ENCODE measurements around the gene CORO6.

CORO6 gene

DNA sequence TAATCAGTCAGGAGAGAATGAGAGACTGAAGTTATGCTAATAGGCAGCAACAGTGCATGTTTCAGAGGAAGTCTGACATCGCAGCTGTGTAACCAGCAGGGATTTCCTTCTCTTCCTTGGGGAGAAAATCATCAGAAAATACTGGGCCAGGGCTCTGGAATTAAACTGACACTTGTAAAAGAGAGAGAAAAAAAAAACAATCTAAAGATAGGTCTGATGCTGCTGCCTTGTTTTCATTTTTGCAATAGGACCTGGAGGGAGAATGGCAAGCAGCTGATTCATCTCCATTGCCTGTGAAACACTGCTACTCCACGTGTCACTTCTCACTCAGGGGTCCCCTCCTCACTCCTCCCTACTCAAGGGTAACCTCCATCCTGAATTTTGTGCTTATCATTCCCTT, 17.7 kb upstream of the CORO6 start:
- in situ Hi-C loops (cut with MboI; ENCODE audit: low sequenced_read_pairs) = loop anchor here (25.0 kb wide), 2 partner anchors 147 to 447 kb away; no protein-coding TSS in a partner anchor

DNA sequence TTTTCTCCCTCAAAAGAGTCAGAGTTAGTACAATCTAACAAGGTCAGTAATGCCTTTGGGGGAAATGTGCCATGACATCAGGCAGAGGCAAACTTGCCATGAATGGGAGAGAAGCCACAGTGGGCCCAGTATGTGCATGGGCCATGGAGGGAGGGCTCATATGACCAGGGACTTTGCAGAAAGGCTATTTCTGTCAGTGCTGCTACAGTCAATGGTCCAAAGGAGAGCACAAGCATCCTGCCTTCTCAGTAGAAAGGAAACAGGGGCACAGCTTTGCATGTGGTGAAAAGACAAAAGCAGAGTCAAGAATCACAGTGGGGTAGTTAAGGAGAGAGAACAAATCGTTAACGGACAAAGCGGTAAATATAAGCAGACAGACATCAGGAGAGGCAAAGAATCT, 11.2 kb upstream of the CORO6 start:
- in situ Hi-C loops (cut with MboI; ENCODE audit: low sequenced_read_pairs) = loop anchor here (25.0 kb wide), 2 partner anchors 153 to 453 kb away; no protein-coding TSS in a partner anchor

DNA sequence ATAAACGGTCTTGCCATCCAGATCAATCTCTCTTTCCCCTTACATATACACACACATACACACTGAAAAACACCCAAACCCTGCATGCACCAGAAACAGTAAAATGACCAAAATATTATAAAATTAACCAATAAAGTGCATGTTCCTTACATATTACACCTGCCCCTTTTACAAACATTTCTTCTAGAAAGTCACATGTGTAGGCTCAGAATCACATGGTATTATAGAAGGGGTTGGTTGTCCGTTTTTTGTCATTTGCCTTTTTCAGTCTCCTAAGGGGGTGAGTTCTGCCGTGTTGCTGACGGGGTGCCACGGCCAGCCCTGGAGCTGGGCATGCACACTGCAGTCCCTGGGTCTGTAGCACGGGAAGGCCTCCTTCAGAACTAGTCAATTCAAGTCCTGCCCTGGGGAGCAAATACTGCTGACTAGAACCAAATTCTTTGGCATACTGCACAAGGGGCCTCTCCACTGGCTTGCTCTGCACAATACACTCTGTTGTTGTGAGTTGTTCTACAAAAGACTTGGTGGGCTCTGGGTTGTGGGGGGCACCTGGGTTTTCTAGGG, 8.0 kb upstream of the CORO6 start:
- in situ Hi-C loops (cut with MboI; ENCODE audit: low sequenced_read_pairs) = loop anchor here (25.0 kb wide), 2 partner anchors 157 to 457 kb away; no protein-coding TSS in a partner anchor

DNA sequence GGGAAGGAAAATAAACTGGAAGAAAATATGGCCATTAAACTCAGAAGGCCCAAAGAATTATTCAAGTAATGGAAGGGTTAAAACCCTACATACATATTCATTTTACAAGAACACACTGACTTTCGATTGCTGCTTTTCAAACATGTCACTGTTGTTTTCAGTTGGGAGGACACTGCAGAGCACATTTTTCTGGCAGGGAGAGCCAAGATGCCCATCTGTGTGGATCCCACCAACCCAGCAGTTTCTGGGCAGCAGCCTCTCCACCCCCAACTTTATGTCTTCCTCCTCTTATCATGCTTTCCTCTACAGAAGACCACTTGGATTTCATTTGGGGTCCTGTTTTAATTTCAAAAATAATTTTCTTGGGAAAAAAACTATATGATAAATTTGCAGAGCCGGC, 7.1 kb upstream of the CORO6 start:
- in situ Hi-C loops (cut with MboI; ENCODE audit: low sequenced_read_pairs) = loop anchor here (25.0 kb wide), 2 partner anchors 157 to 457 kb away; no protein-coding TSS in a partner anchor

DNA sequence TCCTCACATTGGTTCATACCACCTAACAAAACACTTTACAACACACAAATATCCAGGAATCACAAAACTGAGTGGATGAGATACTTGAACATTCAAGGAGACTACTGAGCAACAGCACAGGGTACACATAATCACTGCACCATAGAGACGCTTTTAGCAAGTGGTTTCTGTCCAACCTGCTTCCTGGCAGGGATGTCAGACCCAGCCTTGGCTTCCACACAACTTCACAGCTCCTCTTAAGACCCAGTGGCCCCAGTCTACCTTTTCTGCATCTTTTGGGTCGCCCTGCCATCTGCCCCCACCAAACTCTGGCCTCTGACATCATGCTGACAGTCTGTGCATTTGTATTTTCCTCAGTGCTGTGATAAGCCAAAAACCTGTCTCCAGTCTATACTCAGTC, 5.9 kb upstream of the CORO6 start:
- in situ Hi-C loops (cut with MboI; ENCODE audit: low sequenced_read_pairs) = loop anchor here (25.0 kb wide), 2 partner anchors 159 to 459 kb away; no protein-coding TSS in a partner anchor

DNA sequence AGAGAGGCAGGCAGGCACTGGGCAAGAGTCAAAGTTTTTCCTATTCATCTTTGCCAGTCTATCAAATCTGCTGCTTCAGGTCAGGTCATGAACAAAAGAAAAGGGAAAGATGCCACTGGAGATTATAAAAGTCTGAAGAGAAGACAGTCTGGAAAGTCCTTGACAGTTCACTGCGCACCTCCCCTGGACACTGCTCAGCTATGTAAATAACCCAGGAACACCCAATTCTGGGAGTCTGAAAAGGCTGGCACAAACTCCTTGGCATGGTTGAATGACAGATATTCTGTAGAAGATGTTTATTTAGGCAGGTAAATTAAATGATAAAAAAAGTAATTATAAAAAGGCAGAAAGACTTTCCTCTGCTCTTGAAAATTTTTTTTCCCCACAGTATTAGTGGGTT, 5.2 kb upstream of the CORO6 start:
- in situ Hi-C loops (cut with MboI; ENCODE audit: low sequenced_read_pairs) = loop anchor here (25.0 kb wide), 2 partner anchors 159 to 459 kb away; no protein-coding TSS in a partner anchor

DNA sequence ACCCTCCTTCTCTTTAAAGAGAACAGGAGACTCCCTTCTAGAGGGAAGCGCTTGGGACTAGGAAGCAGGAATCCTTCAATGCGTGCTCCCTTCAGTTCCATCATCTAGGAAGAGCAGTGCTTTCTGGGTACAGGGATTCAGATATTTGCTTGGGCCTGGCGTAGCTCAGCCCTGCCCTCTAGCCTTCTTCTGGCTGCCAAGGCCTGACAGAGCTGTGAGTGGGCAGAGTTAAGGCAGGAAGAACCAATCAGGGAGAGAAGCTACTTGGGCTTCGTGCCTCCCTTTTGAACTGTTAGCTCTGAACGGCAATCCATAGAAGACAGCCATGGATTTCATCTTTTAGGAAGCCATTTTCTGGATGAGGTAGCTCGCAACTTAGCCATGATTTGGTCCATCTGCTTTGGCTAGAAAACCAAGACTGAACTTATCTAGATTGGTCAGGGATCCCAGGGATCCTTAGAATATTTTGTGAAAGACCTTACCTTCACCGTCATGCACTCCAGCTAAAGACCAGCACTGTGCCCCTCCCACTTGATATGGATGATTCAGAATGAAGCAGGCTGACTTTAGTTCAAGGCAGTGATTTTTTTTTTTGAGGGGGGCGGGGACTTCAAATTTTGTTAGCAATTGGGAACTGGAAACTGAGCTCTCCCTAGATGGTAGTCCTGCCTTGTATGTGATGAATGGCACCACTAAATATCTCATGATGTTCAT, 2.5 kb upstream of the CORO6 start:
- in situ Hi-C loops (cut with MboI; ENCODE audit: low sequenced_read_pairs) = loop anchor here (25.0 kb wide), 2 partner anchors 162 to 462 kb away; no protein-coding TSS in a partner anchor

DNA sequence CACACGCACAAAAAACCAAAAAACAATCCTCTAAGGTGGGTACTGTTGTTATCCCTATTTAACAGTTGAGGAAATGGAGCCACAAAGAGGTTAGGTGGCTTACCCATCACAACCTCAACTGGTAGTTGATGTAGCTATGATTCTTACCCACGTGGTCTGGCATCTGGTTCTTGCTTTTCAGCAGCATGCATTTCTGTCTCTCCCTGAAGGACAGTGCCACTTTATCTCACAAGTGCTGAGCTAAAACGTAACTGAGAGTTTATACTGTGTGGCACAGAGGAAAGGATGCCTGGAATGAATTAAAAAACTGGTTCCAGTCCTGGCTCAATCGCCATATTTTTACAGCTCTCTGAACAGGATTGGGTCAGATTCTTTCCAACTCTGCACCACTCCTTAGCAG, 1.9 kb upstream of the CORO6 start:
- in situ Hi-C loops (cut with MboI; ENCODE audit: low sequenced_read_pairs) = no loop called here

DNA sequence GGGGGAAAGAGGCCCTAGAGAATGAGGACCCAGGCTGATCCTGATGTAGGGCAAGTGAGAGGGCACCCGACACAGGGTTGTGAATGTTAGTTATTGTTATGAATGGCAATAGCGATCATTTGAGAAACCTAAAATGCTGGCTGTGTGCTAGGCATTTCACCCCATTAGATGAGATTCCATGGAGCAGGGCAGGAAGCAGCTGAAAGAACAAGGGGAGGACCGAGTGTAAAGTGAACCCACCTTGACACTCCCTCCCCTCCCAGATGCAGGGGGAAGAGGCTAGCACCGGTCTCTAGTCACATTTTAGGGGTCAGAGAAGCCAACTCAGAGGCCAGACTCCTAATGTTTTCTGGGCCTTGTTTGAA, 553 bp upstream of the CORO6 start:
- in situ Hi-C loops (cut with MboI; ENCODE audit: low sequenced_read_pairs) = no loop called here

DNA sequence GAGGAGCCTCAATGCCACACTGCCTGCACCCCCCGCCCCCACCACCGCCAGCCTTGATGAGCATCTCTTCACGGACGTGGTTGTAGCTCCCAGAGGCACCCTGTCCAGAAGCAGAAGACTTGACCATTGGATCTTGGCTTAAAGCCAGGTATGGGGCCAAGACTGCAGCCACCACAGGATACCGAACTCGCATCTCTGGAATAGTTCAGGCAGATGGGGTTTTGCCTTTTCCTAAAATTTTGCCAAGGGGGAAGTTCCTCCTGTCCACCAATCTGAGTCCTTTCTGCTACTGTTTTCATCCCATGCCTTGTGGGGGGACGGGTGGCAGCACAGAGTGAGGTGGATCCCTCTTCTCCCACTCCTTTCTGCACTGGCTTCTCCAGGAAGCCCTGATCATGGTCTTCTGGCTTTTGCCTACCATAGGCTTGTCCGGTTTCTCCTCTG, 939 bp downstream of the CORO6 start:
- in situ Hi-C loops (cut with MboI; ENCODE audit: low sequenced_read_pairs) = no loop called here

DNA sequence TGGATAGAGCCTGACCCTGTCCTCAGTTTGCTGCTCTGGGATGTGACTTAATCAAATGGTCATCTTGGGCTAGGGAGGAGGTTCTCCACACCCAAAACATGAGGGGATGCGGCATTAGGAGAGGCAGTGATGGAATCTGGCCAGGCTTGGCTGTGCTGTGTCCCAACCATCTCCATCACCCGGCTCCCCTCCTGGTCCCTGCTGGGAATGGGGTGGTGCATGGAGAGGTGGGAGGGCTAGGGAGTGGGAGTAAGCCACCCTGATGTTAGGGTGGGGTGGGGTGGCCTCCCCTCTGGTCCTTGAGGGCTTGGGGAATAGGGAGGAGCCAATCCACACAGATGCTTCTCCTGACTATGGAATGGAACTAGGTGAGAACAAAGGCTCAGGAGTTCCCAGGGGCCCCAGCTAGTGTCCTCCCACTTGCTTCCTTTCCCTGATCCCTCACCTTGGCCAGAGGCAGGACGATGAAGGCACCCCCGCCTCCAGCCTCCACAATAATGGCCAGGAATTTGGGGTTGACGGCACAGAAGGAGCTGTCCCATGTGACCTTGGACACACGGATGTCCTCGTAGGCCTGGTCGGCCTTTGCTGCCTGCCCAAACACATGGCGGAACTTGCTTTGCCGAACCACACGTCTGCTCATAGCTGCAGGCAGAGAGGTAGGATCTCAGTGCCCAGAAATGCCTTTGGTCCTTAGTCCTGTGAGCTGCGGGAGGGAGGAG, 1.8 kb downstream of the CORO6 start:
- in situ Hi-C loops (cut with MboI; ENCODE audit: low sequenced_read_pairs) = no loop called here

DNA sequence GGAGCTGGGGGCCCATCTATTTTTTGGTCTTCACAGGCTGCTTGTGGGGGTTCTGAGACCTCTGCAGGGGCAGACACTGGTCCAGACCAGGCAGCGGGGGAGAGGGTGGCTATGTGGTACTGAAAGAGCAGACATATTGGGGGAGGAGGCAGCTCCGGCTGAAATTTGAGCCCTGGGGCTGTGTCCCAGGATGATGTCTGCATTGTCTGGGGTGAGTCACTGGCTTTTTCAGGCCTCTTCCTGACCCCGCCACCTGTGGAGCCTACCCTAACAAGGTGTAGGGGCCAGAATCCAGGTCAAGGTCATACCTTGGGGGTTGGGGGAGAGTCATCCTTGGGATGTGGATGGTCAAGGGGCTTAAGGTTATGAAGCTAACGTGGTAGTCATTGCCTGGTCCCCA, 2.4 kb downstream of the CORO6 start:
- in situ Hi-C loops (cut with MboI; ENCODE audit: low sequenced_read_pairs) = no loop called here

DNA sequence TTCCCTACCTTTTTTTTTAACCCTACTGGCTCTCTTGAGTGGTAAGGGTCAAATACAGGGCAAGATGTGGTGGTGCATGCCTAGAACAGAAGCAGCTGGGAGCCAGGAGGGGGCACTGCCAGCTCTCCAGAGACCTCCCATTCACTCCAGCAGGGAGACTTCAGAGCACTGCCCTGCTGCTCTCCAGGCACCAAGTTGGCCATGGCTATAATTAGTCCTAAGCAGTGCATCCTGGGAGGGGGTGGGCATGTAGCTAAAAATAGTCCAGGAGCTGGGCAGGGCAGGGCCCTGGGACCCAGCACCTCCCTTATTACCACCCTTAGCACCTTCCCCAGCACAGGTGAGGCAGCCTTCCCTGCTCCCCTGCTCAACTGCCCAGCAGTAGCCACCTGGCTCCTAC, 3.5 kb downstream of the CORO6 start:
- in situ Hi-C loops (cut with MboI; ENCODE audit: low sequenced_read_pairs) = no loop called here

DNA sequence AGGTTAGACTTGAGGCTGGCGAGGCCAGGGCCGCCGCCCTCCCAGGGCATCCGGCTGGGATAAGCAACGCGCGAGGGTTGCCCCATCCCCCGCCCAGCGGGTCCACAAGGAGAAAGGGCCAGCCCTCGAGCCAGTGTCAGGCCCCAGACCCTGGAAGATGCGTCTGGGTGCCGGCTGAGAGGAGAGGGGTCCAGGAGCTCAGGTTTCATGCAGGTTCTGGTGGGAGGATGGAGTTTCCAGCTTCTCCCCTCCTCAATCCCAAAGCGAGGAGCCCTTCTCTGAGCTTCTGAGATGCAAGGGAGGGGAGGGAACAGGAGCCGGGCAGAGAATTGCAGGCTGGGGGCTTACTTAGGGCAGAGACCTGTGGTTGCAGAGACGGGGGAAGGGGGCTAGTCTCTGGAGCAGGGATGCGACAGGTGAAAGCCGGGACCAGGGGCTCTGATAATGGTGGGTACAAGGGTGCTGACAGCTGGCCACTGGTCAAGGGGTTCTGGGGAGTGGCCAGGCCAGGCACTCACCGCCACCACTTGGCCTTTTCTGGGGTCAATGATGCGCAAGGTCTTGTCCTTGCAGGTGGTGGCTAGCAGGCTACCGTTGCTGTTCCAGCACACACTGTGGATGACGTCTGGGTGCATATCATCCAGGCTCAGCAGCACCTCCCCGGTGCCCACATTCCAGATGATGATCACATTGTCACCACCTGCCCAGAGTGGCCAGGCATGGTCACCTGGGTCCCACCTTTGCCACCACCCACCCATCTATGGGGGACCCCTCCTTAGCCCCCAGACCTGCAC, 4.2 kb downstream of the CORO6 start:
- in situ Hi-C loops (cut with MboI; ENCODE audit: low sequenced_read_pairs) = no loop called here

DNA sequence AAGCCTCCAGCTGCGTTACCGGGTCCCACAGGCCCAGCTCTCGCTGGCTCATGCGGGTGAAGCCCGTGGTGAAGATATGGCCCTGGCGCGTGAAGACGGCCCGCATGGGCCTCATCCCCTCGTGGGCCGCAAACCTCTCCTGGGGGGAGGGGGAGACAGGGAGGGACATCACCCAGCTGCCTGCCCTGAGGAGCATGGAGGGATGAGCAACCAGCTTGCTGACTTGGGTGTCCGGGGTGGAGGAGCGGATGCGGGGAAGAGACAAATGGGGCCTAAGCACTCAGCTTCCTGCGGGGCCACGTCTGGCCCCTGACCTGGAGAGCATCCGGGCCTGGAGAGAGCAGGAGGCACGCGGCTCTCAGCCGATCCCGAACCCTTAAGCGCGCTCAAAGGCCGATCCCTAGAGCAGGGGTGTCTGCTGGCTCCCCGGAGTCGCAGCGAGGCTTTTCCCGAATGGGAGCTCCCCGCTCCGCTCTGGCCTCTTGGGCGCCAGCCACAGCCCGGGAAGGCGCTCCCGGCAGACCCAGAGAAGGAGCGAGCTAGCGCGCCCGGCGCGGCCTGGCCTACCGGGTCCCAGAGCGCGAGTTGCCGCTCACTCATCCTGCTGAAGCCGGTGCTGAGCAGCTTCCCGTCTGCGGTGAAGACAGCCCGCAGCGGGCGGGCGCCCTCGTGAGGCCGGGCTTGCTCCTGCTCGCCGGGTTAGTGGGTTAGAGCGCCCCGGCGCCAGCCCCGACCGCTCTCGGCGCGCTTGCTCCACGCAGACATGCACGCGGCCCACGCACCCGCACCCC, 5.0 kb downstream of the CORO6 start:
- in situ Hi-C loops (cut with MboI; ENCODE audit: low sequenced_read_pairs) = no loop called here

DNA sequence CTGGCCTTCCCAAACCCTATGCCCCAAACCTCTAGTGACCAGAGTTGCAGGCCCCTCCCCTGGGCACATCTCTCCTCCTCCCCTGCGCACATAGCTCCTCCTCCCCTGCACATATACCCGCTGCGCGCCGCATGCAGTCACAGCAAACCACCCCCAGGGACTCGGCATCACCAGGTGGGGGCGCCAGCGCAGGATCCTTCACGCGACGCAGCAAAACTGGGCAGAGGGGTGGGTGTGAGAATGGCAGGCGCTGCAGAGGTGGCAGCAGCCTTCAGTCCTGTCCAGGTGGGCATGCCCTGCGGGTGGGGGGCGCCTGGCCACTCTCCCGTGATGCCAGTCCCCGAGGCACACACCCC, 5.6 kb downstream of the CORO6 start:
- in situ Hi-C loops (cut with MboI; ENCODE audit: low sequenced_read_pairs) = no loop called here

DNA sequence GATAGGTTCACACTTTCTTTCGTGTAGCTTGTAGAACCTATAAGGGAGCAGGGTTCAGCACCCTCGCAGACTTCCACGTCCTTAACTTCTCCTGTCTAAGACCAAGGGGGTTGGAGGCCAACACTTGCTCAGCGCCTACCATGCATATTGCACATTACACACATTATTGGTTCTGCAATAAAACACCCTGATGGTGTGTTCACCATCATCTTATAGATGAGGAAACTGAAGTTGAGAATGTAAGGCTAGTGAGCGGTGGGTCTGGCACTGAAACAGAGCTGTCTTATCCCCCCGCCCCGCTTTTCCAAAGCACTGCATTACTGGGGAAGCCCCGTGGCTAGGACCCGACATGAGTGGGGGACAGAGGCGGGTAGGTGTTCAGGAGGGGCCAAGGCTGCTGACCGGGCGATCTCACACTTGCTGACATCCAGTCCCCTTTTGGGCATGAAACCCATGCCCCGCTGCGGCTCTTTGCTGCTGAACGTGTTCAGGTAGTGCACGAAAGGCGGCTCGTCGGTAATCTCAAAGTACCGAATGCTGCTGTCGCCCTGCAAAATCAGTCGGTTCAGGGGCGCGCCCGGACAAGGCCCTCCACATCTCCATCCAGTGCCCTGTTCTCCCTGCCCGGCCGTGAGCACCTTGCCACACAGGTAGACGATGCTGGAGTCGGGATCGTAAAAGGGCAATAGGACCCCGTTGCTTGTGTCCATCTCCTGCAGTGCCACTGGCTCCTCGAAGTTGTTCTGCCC, 6.2 kb downstream of the CORO6 start:
- in situ Hi-C loops (cut with MboI; ENCODE audit: low sequenced_read_pairs) = no loop called here

DNA sequence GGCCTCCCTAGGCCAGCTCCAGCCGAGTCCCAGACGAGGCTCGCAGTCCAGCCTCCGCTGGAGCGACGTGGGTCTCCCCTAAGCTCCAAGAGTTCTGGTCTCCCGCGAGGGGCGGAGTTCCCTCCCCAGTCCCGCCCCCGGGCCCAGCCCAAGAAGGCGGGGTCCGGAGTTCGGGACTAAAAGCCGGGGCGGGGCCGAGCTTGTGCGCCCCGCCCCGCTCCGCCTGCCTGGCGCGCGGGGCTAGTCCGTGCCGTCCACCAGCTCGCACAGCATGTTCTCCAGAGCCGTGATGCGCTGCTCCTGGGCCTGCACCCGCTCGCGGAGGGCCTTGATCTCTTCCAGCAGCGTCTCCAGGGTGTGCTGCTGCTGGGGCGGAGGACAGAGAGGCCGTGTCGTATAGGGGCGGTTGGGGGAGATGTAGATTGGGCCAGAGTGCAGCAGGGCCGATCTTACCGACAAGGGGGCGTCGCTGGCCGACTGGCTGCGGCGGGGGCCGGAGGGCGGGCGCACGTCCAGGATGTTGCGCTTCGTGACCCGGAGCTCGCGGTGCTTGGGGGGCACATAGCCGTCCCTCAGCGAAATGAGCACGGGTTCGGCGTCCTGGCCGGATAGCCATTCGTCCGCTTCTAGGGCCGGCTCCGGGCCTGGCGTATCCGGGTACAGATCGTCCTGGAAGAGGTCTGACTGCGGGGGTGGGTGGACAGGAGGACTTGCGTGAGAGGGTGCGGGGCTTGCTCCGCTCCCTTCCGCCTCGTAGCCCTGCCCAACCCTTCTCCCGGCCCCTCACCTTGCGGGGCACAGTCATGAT, 7.0 kb downstream of the CORO6 start:
- in situ Hi-C loops (cut with MboI; ENCODE audit: low sequenced_read_pairs) = no loop called here

DNA sequence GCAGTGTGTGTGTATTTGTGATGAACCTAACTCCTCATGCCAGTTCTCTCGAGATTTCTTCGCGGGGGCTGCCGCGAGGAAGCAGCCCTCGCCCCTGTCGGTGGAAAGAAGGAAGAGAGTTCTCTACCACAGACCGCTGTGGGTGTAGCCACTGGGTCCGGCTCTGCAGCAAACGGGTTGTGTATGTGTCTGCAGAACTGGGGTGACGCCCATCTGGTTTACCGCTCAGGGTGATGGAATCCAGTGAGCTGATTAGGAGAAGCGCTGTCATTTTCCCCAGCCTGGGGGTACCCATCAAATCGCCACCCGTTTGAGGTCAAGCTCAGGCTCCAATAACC, 7.7 kb downstream of the CORO6 start:
- in situ Hi-C loops (cut with MboI; ENCODE audit: low sequenced_read_pairs) = no loop called here

Data from HL-60/S4 treated with phorbol 12-myristate 13-acetate at 8.2 ng/mL for 4 days and 3 days (cell line).